LNCAP (cell line): ENCODE results near the gene KCNG3.

ENCODE experiments used
- TF ChIP-seq, protein P1 (sequence below): fragments of 450-650 bp; IDR thresholded peaks from 2 replicates; pipeline ENCODE4 v1.5.1; 2017; ENCODE audit warnings: mild to moderate bottlenecking

The KCNG3 gene, protein sequence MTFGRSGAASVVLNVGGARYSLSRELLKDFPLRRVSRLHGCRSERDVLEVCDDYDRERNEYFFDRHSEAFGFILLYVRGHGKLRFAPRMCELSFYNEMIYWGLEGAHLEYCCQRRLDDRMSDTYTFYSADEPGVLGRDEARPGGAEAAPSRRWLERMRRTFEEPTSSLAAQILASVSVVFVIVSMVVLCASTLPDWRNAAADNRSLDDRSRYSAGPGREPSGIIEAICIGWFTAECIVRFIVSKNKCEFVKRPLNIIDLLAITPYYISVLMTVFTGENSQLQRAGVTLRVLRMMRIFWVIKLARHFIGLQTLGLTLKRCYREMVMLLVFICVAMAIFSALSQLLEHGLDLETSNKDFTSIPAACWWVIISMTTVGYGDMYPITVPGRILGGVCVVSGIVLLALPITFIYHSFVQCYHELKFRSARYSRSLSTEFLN

DNA sequence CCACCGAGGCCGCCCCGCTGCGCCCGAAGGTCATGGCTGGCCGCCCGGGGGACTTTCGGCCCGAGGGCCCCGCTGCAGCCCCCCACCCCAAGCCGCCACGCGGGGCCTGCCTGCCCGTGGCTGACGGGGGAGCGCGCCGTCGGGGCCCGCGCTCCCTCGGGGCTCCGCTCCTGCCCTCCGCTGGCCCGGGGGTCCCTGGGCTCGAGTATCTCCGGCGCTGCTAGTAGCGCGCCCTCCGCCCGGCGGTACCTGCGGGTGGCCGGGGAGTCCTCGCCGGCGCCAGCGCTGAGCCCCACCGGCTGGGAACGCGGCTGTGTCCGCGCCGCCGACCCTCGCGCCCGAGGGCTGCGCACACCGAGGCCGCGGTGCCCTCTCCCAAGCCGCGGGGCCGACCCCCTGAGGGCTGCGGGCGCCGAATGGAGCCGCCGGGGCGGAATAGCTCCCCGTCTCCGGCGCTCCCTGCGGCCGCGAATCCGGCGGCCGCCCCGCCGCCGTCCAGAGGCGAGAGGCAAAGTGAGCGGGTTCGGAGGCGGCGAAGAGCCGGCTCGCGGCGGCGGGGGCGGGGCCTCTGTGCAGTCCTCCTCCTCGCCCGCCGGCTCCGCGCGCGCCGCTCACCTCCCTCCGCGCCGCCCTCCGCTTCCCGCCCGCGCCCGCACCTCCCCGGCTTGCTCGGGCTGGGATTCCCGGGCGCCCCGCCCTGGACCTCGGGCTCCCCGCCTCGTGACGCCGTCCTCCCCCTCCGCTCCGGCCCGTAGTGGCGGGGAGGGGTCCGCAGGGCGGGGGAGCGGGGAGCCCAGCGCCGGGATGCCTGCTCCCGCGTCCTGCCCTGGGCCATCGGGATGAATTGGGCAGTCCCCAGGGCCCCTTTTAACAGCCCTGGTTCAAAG lies at the start of gene KCNG3:
TSS of gene KCNG3 (minus strand) at position 515 of the 887 bp plus-strand sequence. CDS start at position 34, 481 bp downstream.
- TF ChIP-seq, protein P1, sequence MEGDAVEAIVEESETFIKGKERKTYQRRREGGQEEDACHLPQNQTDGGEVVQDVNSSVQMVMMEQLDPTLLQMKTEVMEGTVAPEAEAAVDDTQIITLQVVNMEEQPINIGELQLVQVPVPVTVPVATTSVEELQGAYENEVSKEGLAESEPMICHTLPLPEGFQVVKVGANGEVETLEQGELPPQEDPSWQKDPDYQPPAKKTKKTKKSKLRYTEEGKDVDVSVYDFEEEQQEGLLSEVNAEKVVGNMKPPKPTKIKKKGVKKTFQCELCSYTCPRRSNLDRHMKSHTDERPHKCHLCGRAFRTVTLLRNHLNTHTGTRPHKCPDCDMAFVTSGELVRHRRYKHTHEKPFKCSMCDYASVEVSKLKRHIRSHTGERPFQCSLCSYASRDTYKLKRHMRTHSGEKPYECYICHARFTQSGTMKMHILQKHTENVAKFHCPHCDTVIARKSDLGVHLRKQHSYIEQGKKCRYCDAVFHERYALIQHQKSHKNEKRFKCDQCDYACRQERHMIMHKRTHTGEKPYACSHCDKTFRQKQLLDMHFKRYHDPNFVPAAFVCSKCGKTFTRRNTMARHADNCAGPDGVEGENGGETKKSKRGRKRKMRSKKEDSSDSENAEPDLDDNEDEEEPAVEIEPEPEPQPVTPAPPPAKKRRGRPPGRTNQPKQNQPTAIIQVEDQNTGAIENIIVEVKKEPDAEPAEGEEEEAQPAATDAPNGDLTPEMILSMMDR = no peak

DNA sequence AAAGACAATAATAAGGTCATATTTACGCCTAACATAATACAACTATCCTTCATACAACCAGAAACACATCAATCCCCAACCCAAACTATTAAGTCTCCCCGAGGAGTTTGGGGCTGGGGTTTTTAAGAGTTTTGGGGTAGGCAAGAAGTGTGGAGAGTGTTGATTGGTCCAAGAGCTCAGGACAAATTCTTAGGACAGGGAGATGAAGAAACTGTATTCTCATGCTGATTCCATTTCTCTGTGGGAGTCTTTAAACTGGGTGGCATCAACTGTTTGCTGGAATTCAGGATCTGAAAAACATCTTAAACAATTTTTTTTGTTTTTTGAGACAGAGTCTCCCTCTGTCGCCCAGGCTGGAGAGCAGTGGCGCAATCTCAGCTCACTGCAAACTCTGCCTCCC lies 49.1 kb upstream of the KCNG3 start:
- TF ChIP-seq, protein P1 = no peak

DNA sequence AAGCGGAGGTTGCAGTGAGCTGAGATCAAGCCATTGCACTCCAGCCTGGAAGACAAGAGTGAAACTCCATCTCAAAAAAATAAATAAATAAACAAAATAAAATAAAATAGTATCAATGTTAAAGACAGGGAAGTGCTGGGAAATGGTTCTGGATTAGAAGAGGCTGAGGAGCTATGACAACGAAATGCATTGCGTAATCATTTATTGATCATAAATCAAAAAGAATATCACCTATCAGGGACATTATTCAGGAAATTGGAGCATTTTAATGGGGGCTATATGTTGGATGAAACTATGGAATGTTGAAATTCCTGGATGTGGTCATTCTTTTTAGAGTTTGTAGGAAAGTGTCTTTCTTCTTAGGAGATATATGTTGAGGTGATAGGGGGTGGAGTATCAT lies 43.7 kb upstream of the KCNG3 start:
- TF ChIP-seq, protein P1 = no peak

DNA sequence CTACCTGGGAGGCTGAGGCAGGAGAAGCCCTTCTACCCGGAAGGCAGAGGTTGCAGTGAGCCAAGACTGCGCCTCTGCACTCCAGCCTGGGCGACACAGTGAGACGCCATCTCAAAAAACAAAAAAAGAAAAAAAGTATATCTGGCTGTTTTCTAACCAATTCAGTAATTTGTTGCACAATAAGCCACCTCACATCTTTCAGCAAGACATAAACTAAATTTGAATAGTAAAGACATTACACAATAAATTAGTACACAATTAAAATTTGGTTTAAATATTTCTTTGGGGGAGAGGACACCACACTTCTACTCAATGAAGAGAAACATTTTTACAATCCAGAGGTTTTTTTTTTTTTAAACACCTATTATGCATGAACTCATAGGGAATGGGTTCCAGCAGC lies 38.6 kb upstream of the KCNG3 start:
- TF ChIP-seq, protein P1 = no peak

DNA sequence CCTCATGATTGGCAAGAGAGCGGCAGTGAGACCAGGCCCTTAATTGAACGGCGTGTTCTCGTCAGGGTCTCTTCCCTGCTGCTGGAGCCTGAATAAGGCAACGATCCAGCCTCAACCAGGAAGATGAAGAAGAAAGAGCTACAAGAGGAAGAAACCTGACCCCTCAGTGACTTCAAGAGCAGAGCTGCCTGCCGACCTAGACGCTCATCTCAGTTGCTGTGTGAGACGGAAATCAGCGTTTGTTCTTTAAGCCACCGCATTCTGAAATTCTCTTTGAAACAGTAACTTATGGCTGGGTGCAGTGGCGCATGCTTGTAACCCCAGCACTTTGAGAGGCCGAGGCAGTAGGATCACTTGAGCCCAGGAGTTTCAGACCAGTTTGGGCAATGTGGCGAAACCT lies 29.6 kb upstream of the KCNG3 start:
- TF ChIP-seq, protein P1 = no peak

DNA sequence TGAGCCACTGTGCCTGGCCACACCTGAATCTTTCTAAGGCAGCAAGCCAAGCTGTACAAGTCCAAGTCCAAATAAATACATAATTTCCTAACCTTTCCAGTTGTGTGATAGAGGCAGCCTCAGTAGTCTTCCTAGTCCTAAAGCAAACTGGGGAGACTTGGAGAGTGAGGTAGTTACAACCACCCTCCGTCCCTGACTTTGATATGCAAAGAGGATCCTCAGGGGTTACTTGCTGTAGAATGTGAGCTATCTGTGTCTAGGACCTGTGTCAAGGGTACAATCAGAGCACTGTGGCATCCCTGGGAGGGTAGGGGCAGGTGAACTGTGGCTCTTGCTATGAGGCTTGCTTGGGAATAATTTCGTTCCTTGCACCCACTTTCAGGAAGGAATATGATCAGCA lies 28.3 kb upstream of the KCNG3 start:
- TF ChIP-seq, protein P1 = no peak

DNA sequence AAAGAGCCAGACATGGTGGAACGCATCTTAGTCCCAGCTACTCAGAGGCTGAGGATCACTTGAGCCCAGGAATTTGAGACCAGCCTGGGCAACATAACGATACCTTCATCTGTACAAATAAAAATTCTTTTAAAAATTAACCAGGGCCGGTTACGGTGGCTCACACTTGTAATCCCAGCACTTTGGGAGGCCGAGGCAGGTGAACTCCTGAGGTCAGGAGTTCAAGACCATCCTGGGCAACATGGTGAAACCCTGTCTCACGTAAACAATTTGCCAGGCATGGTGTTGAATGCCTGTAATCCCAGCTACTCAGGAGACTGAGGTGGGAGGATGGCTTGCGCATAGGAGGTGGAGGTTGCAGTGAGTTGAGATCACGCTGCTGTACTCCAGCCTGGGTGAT lies 25.8 kb upstream of the KCNG3 start:
- TF ChIP-seq, protein P1 = no peak
